HG02642 (cell line): Measurements from ENCODE around the gene CCR5AS.
"Not testable (repeated sequence)": the region's sequence is repeated elsewhere in the genome, so short reads cannot be mapped to it uniquely, and the experiment has no call there.

Experiments
- ATAC-seq: cut with Tn5 transposase; IDR thresholded peaks from one replicate; pipeline ENCODE4 v1.9.1; 2021; ENCODE audit warnings: mild to moderate bottlenecking; ENCODE audit not compliant: unreplicated experiment, poor library complexity

CCR5AS gene

DNA sequence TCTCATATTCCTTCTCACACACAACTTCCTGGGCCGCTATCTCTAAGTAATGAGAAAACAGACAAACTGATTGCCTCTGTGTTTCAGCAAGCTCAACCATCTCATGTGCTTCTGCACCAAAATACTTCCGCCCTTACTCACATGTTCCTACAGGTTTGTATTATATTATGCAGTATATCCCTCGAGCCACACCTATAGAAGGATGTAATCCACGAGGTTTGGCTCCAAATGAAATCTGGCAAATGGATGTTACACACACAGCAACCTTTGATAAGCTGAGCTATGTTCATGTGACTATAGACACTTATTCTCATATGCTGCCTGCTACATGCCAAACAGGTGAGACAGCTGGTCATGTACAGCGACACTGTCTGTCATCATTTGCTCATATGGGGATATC, 22.8 kb upstream of the CCR5AS start:
- no peak for ATAC-seq

DNA sequence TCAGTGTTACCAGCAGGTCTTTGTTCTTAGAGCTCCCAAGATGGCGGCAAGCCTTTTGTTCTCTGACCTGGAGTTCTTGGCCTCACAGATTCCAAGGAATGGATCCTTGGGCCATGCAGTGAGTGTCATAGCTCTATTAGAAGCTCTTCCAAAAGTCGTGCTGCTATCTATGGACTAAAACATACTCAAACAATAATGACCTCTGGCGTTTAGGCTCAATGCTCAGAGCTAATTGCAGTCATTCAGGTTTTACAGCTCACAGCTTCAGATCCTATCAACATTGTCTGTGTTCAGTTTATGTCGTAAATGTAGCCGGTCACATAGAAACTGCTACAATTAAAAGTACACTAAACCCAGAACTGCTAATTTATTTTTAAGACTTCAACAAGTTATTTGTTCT, 22.4 kb upstream of the CCR5AS start:
- no peak for ATAC-seq

GRCh38 chr3:46427916-46428833, 21.3 kb upstream of the CCR5AS start:
- ATAC-seq, result no peak

- not testable (repeated sequence) for ATAC-seq
These were observed 20.5 kb upstream of the CCR5AS start for GRCh38 chr3:46427404-46427803.

GRCh38 chr3:46426476-46426875, 19.6 kb upstream of the CCR5AS start:
- ATAC-seq, result not testable (repeated sequence)

DNA sequence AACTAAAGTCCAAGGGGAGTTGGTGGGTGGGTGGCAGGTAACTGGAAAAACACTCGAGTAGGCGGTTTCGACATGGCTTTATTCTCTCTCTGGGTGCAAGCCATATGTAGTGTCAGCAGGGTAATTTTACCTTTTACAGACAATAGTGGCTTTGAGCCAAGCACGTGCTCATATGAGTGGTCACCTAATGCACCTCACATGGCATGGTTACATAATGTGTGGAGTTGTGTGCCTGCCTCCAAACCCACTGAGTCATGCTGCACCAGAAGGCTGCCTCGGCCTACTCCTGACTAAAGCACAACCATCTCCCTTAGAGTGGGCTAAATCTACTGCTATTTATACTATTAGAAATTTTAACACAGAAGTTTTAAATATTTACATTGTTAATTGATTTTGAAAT, 16.7 kb upstream of the CCR5AS start:
- no peak for ATAC-seq

DNA sequence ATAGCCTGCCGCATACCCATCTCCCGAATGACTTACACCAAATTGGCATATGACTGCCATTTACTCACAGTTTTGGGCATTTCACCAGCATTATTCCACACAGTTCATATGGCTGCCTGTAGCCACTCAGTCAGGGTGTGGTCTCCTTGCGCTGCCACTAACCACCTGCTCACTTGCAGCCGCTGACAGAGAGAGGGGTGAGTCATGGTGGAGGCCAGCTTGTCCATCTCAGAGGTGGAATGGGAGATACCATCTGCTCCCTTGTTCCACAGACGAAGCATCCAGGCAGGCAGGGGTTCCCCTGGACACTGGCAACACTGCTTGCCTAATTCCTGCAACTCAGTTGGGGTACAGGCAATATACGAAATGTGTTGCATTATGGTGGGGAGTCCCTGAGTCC, 15.8 kb upstream of the CCR5AS start:
- no peak for ATAC-seq

DNA sequence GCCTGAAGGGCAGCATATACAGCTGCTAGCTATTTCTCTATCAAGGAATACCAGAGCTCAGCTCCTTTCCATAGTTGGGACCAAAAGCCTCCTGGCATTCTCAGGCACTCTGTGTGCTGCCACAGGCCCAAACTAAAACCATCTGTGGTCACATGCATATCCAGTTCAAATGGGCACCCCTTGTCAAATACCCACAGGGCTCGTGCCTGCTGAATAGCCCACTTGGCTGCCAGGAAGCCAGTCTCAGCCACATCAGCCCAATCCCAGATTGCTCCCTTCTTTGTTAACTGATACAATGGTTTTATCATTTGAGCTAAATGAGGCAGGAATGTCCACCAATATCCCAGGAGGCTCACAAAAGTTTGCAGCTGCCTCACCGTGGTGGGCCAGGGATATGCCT, 14.1 kb upstream of the CCR5AS start:
- ATAC-seq, result no peak

DNA sequence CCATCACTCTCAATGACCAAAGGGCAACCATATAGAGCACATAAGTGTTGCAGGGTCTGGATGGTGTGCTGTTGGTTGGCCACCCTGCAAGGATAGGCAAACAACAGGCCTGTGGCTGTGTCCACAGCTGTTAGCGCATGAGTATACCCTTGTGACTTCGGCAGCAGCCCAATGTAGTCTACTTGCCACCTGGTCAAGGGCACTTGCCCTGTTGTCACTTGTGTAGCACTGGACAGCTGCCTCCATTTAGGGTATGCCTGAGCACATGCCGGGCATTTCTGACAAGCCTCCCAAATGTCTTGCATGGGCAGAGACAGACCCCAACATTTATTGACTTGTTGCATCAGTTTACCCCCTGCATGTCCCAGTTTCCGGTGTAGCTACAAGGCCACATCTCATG, 12.9 kb upstream of the CCR5AS start:
- no peak for ATAC-seq

DNA sequence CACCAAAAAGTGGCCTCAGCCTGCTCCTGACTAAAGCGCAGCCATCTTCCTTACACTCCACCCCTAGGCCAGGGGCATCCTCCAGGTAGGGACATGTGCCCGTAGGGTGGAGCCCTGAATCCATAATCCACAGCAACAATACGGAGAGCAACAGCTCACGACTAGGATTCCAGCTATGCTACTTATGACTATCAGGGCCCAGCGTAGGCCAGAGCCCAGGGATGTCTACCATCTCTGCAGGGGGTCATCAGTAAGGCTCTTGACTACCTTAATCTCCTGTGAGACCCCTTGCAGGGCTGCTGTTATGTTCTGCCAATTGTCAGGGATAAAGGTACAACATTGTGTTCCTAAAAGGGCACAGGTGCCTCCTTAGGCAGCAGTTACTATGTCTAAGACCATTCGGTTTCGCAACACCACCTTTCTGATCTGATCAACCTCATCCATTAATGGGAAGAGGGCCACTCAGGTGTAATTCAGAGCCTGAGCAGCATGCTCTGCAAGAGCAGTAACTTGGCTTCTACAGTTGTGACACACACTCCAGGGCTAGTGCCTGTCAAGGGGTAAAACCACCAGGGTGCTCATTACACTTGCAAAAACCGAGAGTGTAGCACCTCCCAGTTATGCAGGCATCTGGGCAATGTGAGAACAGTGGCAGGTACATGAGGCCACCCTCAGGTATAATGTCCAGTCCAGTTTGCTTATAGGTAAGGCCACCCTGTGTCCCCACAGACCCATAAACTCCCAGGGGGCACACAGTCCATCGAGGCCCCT, 11.2 kb upstream of the CCR5AS start:
- no peak for ATAC-seq

DNA sequence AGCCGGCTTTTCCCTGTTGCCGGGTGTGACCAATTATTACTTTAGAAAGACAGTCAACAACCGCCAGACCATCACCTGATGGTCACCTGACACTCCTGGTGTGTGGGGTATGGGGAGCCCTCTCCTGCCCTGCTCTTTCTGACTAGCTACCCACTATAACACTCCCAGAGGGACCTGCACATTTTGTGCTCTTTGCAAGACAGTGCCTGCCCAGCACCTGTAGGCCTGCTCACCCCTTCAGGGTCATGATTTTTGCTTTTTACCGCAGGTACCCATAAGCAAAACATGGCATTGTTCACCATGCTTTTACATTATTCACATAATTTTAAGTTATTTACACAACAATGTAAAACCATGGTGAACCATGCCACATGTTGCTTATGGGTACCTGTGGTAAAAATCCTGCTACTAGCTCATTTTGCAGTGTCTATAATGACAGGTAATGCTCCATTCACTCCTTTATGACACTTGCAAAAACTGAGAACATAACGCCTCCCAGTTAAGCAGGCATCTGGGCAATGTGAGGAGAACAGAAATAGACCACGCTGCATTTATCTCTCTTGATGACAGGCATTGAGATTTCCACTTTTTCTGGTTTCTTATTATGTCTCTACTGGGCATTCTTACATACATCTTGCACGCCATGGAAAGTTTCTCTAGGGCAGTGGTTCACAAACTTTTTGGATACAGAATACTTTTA, 10.1 kb upstream of the CCR5AS start:
- ATAC-seq, result no peak

GRCh38 chr3:46416125-46416810, 9.4 kb upstream of the CCR5AS start:
- no peak for ATAC-seq

- no peak for ATAC-seq
These were observed 7.9 kb upstream of the CCR5AS start for GRCh38 chr3:46414739-46415138.

DNA sequence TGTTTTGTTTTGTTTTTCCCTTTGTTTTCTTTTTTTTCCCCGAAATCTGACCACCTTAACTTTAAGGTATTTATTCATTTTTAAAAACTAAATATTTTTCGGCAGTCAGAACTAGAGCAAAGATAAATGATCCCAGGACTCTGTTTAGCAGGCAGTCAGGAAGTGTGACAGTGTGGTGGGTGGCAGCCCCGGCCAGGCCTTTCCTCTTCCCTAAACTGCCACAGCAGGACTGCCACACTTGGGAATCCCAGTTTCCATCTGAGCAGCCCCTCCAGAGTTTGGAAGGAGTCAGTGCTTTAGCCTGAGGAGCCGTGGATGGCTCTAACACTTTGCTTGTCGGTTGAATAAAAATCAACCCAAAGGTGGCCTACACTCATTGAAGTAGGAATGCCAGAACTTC, 7.1 kb upstream of the CCR5AS start:
- ATAC-seq, result no peak

DNA sequence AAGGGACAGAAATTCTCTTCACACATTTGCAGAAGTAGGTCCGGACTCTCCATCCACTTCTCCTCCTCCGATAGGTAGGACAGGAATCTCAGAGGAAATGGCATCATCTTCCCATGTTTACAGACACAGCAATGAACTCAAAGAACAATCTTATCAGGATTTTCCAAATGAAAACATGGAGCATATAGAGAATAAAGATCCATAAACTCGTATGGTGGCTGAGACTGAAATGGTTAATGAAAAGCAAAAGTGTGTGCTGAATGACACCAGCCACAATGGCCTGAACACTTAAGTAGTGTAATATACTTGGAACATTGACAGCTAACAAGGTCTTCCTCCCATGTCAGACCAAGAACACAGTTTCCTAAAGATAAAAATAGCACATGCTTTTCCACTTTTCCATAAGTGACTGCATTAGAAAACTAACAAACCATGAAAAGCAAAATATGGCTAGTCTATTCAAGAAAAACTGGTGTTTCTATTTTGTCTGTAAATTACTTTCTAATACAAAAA, 6.0 kb upstream of the CCR5AS start:
- ATAC-seq, result no peak

GRCh38 chr3:46411271-46411670, 4.4 kb upstream of the CCR5AS start:
- ATAC-seq, result no peak

- ATAC-seq, result no peak
These were observed 3.8 kb upstream of the CCR5AS start for GRCh38 chr3:46410669-46411068.

GRCh38 chr3:46409739-46410489, 3.0 kb upstream of the CCR5AS start:
- no peak for ATAC-seq

DNA sequence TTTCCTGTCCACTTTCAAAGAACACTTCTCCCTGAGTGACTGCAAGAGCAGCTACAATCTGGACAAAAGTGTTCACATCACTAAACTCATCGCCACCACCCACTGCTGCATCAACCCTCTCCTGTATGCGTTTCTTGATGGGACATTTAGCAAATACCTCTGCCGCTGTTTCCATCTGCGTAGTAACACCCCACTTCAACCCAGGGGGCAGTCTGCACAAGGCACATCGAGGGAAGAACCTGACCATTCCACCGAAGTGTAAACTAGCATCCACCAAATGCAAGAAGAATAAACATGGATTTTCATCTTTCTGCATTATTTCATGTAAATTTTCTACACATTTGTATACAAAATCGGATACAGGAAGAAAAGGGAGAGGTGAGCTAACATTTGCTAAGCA, 2.0 kb upstream of the CCR5AS start:
- no peak for ATAC-seq
